AG04449 (cell line): ENCODE data around the gene FOSL2.

Source experiments
- CTCF ChIA-PET: fragments of 350-600 bp; formaldehyde crosslinking; extraction: SDS; loops from one replicate; lab custom pipeline; 2021; ENCODE audit warnings: antibody characterized with exemption; lab: Yijun Ruan, JAX
- POLR2A ChIA-PET: fragments of 400-600, 350-600 bp; formaldehyde crosslinking; extraction: SDS; loops from one replicate; lab custom pipeline; 2020; ENCODE audit warnings: antibody characterized with exemption, inconsistent platforms; lab: Yijun Ruan, JAX
- DNase-seq: peaks from one replicate; pipeline ENCODE4 v3.0.0-alpha.2; 2010; ENCODE audit warnings: low read depth, low spot score
- H3K4me3 ChIP-seq: 2 replicates; pipeline ENCODE4 v1.5.1; 2011; ENCODE audit warnings: low read depth, mild to moderate bottlenecking, control low read depth, low read length
- CTCF ChIP-seq: IDR thresholded peaks from one replicate; pipeline ENCODE4 v1.5.1; 2011; ENCODE audit warnings: mild to moderate bottlenecking, moderate library complexity, low read length, control low read depth, inconsistent platforms; ENCODE audit not compliant: insufficient read depth; ENCODE audit errors: missing control alignments

FOSL2 gene

DNA sequence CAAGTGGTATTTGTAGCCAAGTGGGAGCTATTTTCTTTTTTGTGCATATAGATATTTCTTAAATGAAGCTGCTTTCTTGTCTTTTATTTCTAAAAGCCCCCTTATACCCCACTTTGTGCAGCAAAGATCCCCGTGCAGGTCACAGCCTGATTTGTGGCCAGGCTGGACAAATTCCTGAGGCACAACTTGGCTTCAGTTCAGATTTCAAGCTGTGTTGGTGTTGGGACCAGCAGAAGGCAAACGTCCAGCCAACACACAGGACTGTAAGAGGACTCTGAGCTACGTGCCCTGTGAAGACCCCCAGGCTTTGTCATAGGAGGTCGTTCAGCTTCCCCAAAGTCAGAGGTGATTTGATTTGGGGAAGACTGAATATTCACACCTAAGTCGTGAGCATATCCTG, 21.9 kb downstream of the FOSL2 start:
- ChIA-PET POLR2A (interaction anchor here (0.6 kb wide), 1 partner anchor 18 kb away, joined by 3 read pairs; no protein-coding TSS in a partner anchor), CTCF (interaction anchor here (2.4 to 6.2 kb wide), 2 partner anchors 12 to 692 kb away, joined by 10 to 24 read pairs; no protein-coding TSS in a partner anchor)
- TF ChIP-seq CTCF, result no peak
- DNase-seq, result no peak
- H3K4me3 ChIP-seq, result no peak overlapping the region

GRCh38 chr2:28415010-28415409, 22.4 kb downstream of the FOSL2 start:
- no peak for TF ChIP-seq CTCF
- ChIA-PET POLR2A (interaction anchor here (0.6 kb wide), 1 partner anchor 18 kb away, joined by 3 read pairs; no protein-coding TSS in a partner anchor), CTCF (interaction anchor here (2.4 to 6.2 kb wide), 2 partner anchors 13 to 692 kb away, joined by 10 to 24 read pairs; no protein-coding TSS in a partner anchor)
- no peak overlapping the region for H3K4me3 ChIP-seq
- DNase-seq, result no peak

DNA sequence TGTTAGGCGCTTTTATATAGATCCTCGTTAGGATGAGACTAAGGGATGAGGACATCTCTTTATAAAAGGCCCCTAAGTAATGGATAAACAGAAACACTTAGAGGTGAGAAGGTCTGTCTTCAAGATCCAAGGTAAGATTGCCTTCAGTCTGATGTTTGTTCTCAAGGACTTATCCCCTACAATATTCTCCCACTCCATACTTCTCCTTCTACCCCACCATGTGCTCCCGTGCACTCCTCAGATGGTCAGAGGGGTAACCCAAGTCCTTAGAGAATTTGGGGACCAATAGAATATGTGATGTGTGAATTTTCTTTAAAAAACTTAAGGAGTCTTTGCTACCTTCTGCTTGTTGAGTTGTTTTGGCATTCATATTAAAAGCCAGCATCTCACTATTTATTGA, 23.1 kb downstream of the FOSL2 start:
- ChIA-PET CTCF (interaction anchor here (6.2 kb wide), 1 partner anchor 14 kb away, joined by 24 read pairs; no protein-coding TSS in a partner anchor), POLR2A (no interaction called here)
- TF ChIP-seq CTCF, result no peak
- no peak for DNase-seq
- no peak overlapping the region for H3K4me3 ChIP-seq

DNA sequence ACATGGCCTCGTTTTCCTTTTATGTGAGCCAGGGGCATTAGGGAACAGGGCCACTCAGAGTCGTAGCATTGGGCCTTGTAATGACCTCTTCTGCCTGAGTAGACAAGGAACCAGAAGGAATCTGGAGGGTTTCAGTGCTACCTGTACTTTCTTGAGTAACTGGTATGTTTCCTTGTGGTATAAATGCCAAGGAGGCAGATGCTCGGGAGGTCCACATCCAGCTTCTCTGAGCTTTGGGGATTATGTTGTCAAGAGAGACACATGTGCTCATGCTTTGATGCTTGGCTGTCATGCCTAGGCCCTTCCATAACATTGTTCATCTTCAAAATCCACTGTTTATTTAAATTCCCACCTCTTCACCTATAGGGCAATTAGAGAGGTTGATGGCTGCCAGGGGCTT, 26.3 kb downstream of the FOSL2 start:
- no peak for TF ChIP-seq CTCF
- ChIA-PET POLR2A (interaction anchor here (1.2 kb wide), 1 partner anchor 27 kb away, joined by 3 read pairs; no protein-coding TSS in a partner anchor), CTCF (interaction anchor here (1.5 to 1.6 kb wide), 3 partner anchors 34 to 735 kb away, joined by 4 to 5 read pairs (median 4); no protein-coding TSS in a partner anchor)
- H3K4me3 ChIP-seq, result no peak overlapping the region
- DNase-seq, result no peak

DNA sequence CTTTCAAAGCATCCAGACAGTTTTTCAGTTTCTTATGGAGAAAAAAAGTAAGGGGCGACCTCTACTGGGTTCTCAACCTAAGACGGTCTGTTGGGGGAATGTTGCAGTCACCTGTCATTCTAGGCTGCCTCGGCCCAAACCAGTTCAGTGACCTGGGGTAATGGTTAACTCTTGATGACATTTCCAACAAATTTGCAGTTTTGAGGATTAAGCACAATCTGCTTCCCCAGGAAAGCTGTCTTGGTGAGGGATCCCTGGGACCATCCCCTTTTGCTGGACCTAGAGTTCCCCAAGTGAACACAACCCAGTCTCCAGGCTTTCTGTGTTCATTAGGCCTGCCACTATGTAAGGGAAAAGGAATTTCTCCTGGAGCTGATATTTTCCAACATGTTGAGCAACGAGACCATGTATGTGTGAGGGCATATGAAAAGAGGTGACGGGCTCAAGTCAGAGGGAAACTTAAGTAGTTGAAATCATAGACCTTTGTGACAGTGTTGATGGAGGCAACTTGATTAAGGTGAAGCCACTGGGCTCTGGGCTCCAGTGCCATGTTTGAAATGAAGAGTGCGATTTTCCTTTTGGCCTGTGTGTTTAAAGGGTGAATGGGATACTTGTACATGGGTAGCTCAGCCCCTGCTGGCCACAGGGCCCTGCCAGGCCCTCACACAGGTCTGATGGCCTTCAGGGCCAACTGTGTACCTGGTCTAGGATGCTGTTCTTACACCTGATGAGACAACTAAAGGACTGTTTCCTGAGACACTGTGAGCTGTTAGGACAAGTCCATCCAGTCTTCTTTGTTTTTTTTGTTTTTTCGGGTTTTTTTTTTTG, 27.0 kb downstream of the FOSL2 start:
- no peak overlapping the region for H3K4me3 ChIP-seq
- POLR2A ChIA-PET, result interaction anchor here (1.2 kb wide), 1 partner anchor 26 kb away, joined by 3 read pairs; no protein-coding TSS in a partner anchor
- no peak for TF ChIP-seq CTCF
- DNase-seq, result no peak
- CTCF ChIA-PET, result interaction anchor here (1.1 to 1.6 kb wide), 4 partner anchors 33 to 736 kb away, joined by 4 to 5 read pairs (median 4); no protein-coding TSS in a partner anchor

GRCh38 chr2:28420722-28421121, 28.1 kb downstream of the FOSL2 start:
- no peak for TF ChIP-seq CTCF
- ChIA-PET CTCF (interaction anchor here (1.5 kb wide), 1 partner anchor 737 kb away, joined by 5 read pairs; no protein-coding TSS in a partner anchor), POLR2A (no interaction called here)
- no peak overlapping the region for H3K4me3 ChIP-seq
- no peak for DNase-seq
